ENCODE results near the gene SYT1. TPM values are rescaled to one million over a fixed set of nuclear protein-coding genes. Genes with fewer than 3 reads are reported as not detected.

SYT1 gene
- total RNA-seq, 1 donor, result not detected

DNA sequence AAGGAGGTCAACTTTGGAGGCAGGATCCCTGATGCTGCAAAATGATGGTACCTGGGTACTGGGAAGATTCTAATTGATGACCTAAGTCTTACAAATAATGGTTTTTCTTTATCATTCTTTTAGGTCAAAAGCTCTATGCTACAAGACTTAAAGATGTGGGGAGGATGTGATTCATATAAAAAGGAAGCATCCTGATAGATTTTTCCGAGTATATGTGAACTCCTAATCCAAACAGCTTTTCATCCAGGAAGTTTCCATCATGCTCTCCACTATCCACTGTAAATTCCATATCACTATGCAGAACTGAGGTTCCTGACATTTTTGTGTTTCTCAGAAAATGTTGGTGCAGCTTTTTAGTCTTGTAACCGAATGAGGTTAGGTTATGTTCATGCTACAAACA, 533.0 kb downstream of the SYT1 start:
- Histone ChIP-seq H3K27me3 (ENCODE audit: insufficient read depth, low read length) (no peaks in the 10 kb centered on the region), H4K20me1 (ENCODE audit: insufficient read depth, low read length) (no peaks in the 10 kb centered on the region), H2AFZ (ENCODE audit: low read length) (peak overlapping the region; percentile 16), H3K4me2 (ENCODE audit: insufficient read depth, low read length) (no peak overlapping the region), H3K9me3 (ENCODE audit: low read depth, low read length) (no peaks in the 10 kb centered on the region), H3K27ac (ENCODE audit: low read depth, low read length) (no peak overlapping the region), H3K36me3 (ENCODE audit: insufficient read depth, low read length) (no peaks in the 10 kb centered on the region), H3K4me3 (ENCODE audit: insufficient read depth, low read length) (no peak overlapping the region), H3K79me2 (ENCODE audit: insufficient read depth, low read length) (no peaks in the 10 kb centered on the region), H3K4me1 (ENCODE audit: insufficient read depth, low read length) (peaks cover 8% of the 10 kb centered on the region)
- TF ChIP-seq, protein P1, sequence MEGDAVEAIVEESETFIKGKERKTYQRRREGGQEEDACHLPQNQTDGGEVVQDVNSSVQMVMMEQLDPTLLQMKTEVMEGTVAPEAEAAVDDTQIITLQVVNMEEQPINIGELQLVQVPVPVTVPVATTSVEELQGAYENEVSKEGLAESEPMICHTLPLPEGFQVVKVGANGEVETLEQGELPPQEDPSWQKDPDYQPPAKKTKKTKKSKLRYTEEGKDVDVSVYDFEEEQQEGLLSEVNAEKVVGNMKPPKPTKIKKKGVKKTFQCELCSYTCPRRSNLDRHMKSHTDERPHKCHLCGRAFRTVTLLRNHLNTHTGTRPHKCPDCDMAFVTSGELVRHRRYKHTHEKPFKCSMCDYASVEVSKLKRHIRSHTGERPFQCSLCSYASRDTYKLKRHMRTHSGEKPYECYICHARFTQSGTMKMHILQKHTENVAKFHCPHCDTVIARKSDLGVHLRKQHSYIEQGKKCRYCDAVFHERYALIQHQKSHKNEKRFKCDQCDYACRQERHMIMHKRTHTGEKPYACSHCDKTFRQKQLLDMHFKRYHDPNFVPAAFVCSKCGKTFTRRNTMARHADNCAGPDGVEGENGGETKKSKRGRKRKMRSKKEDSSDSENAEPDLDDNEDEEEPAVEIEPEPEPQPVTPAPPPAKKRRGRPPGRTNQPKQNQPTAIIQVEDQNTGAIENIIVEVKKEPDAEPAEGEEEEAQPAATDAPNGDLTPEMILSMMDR (IDR thresholded peaks at IDR 0.05; ENCODE audit: extremely low read depth, low read depth, low read length), result no peak
- DNase-seq (ENCODE audit: insufficient read length, low spot score, missing footprints), result no peak

DNA sequence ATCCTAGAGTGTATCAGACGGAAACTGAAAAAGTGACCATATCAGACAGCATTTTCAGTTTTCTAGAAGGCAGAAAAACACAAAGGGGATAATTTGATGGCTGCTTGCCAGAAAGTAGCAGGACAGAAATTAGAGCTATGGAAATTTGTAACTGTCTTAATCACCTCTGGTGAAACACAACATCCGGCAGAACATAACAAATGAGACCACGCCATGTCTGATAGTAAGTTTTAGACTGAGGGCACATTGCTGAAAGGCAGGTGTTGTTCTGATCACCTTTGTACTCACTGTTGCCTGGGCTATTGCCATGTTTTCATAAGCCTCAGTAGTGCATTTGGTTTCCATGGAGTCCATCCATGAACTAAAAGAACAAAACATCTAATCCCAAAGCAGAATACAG, 535.9 kb downstream of the SYT1 start:
- no peaks in the 10 kb centered on the region for H3K36me3 ChIP-seq (ENCODE audit: insufficient read depth, low read length)
- H4K20me1 ChIP-seq (ENCODE audit: insufficient read depth, low read length), result no peaks in the 10 kb centered on the region
- no peak for DNase-seq (ENCODE audit: insufficient read length, low spot score, missing footprints)
- no peak overlapping the region for H3K4me3 ChIP-seq (ENCODE audit: insufficient read depth, low read length)
- H3K27ac ChIP-seq (ENCODE audit: low read depth, low read length), result no peak overlapping the region
- no peaks in the 10 kb centered on the region for H3K79me2 ChIP-seq (ENCODE audit: insufficient read depth, low read length)
- H3K9me3 ChIP-seq (ENCODE audit: low read depth, low read length), result no peaks in the 10 kb centered on the region
- H3K4me1 ChIP-seq (ENCODE audit: insufficient read depth, low read length), result peaks cover 14% of the 10 kb centered on the region
- no peak overlapping the region for H3K4me2 ChIP-seq (ENCODE audit: insufficient read depth, low read length)
- H3K27me3 ChIP-seq (ENCODE audit: insufficient read depth, low read length), result no peaks in the 10 kb centered on the region
- TF ChIP-seq, protein P1 (IDR thresholded peaks at IDR 0.05; ENCODE audit: extremely low read depth, low read depth, low read length), result no peak
- no peak overlapping the region for H2AFZ ChIP-seq (ENCODE audit: low read length)

- H3K4me2 ChIP-seq (ENCODE audit: insufficient read depth, low read length), result peak overlapping the region; percentile 47
- peak overlapping the region; percentile 24 for H3K27ac ChIP-seq (ENCODE audit: low read depth, low read length)
- TF ChIP-seq, protein P1 (IDR thresholded peaks at IDR 0.05; ENCODE audit: extremely low read depth, low read depth, low read length), result no peak
These were observed 538.0 kb downstream of the SYT1 start for GRCh38 chr12:79402606-79403005.

DNA sequence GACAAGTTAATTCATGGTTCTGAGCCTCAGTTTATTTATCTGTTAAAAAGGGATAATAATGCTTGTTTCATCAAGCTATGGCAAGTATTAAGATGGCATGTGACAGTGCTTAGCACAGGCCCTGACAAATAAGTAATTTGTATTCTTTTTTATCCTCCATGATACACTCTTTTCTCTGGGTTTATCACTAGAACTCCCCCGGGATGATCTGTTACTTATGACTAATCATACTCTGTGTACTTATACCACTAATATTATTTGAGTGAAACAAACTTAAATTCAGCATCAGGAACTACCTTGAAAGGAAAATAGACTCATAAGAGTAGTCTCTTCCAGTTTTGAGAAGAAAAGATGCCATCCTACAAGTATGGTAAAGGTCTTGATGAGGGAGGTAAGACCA, 542.4 kb downstream of the SYT1 start:
- DNase-seq (ENCODE audit: insufficient read length, low spot score, missing footprints), result no peak
- Histone ChIP-seq H3K4me1 (ENCODE audit: insufficient read depth, low read length) (peaks cover 57% of the 10 kb centered on the region), H3K79me2 (ENCODE audit: insufficient read depth, low read length) (no peaks in the 10 kb centered on the region), H3K27ac (ENCODE audit: low read depth, low read length) (no peak overlapping the region), H3K27me3 (ENCODE audit: insufficient read depth, low read length) (no peaks in the 10 kb centered on the region), H4K20me1 (ENCODE audit: insufficient read depth, low read length) (no peaks in the 10 kb centered on the region), H2AFZ (ENCODE audit: low read length) (no peak overlapping the region), H3K36me3 (ENCODE audit: insufficient read depth, low read length) (no peaks in the 10 kb centered on the region), H3K4me2 (ENCODE audit: insufficient read depth, low read length) (no peak overlapping the region), H3K9me3 (ENCODE audit: low read depth, low read length) (no peaks in the 10 kb centered on the region), H3K4me3 (ENCODE audit: insufficient read depth, low read length) (no peak overlapping the region)
- TF ChIP-seq, protein P1 (IDR thresholded peaks at IDR 0.05; ENCODE audit: extremely low read depth, low read depth, low read length), result no peak

More at GRCh38 chr12:79402606-79403005, 538.0 kb downstream of the SYT1 start:
- no peaks in the 10 kb centered on the region for H3K9me3 ChIP-seq (ENCODE audit: low read depth, low read length)
- peak overlapping the region; percentile 32 for H2AFZ ChIP-seq (ENCODE audit: low read length)
- H3K27me3 ChIP-seq (ENCODE audit: insufficient read depth, low read length), result no peaks in the 10 kb centered on the region
- H3K79me2 ChIP-seq (ENCODE audit: insufficient read depth, low read length), result no peaks in the 10 kb centered on the region
- no peak overlapping the region for H3K4me3 ChIP-seq (ENCODE audit: insufficient read depth, low read length)
- no peaks in the 10 kb centered on the region for H3K36me3 ChIP-seq (ENCODE audit: insufficient read depth, low read length)
- peaks cover 24% of the 10 kb centered on the region for H3K4me1 ChIP-seq (ENCODE audit: insufficient read depth, low read length)
- no peaks in the 10 kb centered on the region for H4K20me1 ChIP-seq (ENCODE audit: insufficient read depth, low read length)
- DNase-seq (ENCODE audit: insufficient read length, low spot score, missing footprints), result no peak

Data from osteoblast (primary cell).